Trophoblast cell (in vitro differentiated cells and primary cell): ENCODE results near the gene CORO2A.
A peak's percentile ranks its signal among the peaks of the same experiment; 100 is the strongest.

Source experiments
- DNase-seq, 2 donors: peaks; one replicate each; pipeline ENCODE4 v3.0.0-alpha.2; 2016
- H2AFZ ChIP-seq: 2 replicates; pipeline ENCODE4 v1.6.1; 2013; ENCODE audit warnings: low read length, moderate library complexity, mild to moderate bottlenecking; ENCODE audit not compliant: insufficient read depth, poor library complexity
- H2AK5ac ChIP-seq: 2 replicates; pipeline ENCODE4 v1.6.1; 2013; ENCODE audit warnings: mild to moderate bottlenecking, low read length
- H2BK120ac ChIP-seq: 2 replicates; pipeline ENCODE4 v1.6.1; 2013; ENCODE audit warnings: low read length, mild to moderate bottlenecking, moderate library complexity; ENCODE audit not compliant: insufficient read depth, poor library complexity
- H2BK12ac ChIP-seq: 2 replicates; pipeline ENCODE4 v1.6.1; 2013; ENCODE audit warnings: mild to moderate bottlenecking, low read length, moderate library complexity
- H2BK5ac ChIP-seq: 2 replicates; pipeline ENCODE4 v1.6.1; 2013; ENCODE audit warnings: low read length, low read depth, moderate library complexity, mild to moderate bottlenecking; ENCODE audit not compliant: poor library complexity
- H3K14ac ChIP-seq: 2 replicates; pipeline ENCODE4 v1.6.1; 2013; ENCODE audit warnings: mild to moderate bottlenecking, low read length
- H3K18ac ChIP-seq: 2 replicates; pipeline ENCODE4 v1.6.1; 2013; ENCODE audit warnings: mild to moderate bottlenecking, low read length
- H3K23ac ChIP-seq: 2 replicates; pipeline ENCODE4 v1.6.1; 2013; ENCODE audit warnings: low read length
- H3K27ac ChIP-seq: 2 replicates; pipeline ENCODE4 v1.5.1; 2013; ENCODE audit warnings: low read depth, mild to moderate bottlenecking, inconsistent platforms, low read length, moderate library complexity
- H3K27me3 ChIP-seq: 2 replicates; pipeline ENCODE4 v1.6.1; 2013; ENCODE audit warnings: inconsistent platforms, mild to moderate bottlenecking, low read length, moderate library complexity; ENCODE audit not compliant: insufficient read depth
- H3K36me3 ChIP-seq, 2 experiments: 1 replicate in 1 of 2; 2 replicates in 1 of 2; pipeline ENCODE4 v1.6.1; 2013; ENCODE audit warnings: low read length in 2 of 2, mild to moderate bottlenecking in 2 of 2, moderate library complexity in 1 of 2; ENCODE audit not compliant: insufficient read depth in 2 of 2, control insufficient read depth in 1 of 2
- H3K4ac ChIP-seq: 2 replicates; pipeline ENCODE4 v1.6.1; 2013; ENCODE audit warnings: low read depth, mild to moderate bottlenecking, low read length, moderate library complexity
- H3K4me1 ChIP-seq, 2 experiments: 1 replicate in 1 of 2; 2 replicates in 1 of 2; pipeline ENCODE4 v1.6.1; 2013; ENCODE audit warnings: low read length in 2 of 2, mild to moderate bottlenecking in 2 of 2, moderate library complexity in 1 of 2; ENCODE audit not compliant: insufficient read depth in 2 of 2, control insufficient read depth in 1 of 2
- H3K4me2 ChIP-seq: 2 replicates; pipeline ENCODE4 v1.6.1; 2013; ENCODE audit warnings: inconsistent platforms, mild to moderate bottlenecking, low read length, moderate library complexity
- H3K4me3 ChIP-seq: 2 replicates; pipeline ENCODE4 v1.5.1; 2013; ENCODE audit warnings: mild to moderate bottlenecking, low read depth, low read length, inconsistent platforms
- H3K79me1 ChIP-seq: one replicate; pipeline ENCODE4 v1.6.1; 2013; ENCODE audit warnings: low read length
- H3K79me2 ChIP-seq: 2 replicates; pipeline ENCODE4 v1.6.1; 2013; ENCODE audit warnings: low read length, mild to moderate bottlenecking; ENCODE audit not compliant: control insufficient read depth, insufficient read depth, poor library complexity
- H3K9ac ChIP-seq: 2 replicates; pipeline ENCODE4 v1.6.1; 2013; ENCODE audit warnings: mild to moderate bottlenecking, low read length
- H3K9me3 ChIP-seq: 2 replicates; pipeline ENCODE4 v1.6.1; 2013; ENCODE audit warnings: low read depth, mild to moderate bottlenecking, control low read depth, inconsistent platforms, low read length; ENCODE audit not compliant: insufficient read depth
- H4K12ac ChIP-seq: 2 replicates; pipeline ENCODE4 v1.6.1; 2013; ENCODE audit warnings: low read depth, mild to moderate bottlenecking, low read length, moderate library complexity
- H4K8ac ChIP-seq: 2 replicates; pipeline ENCODE4 v1.6.1; 2013; ENCODE audit warnings: low read depth, mild to moderate bottlenecking, low read length, moderate library complexity
- H4K91ac ChIP-seq: one replicate; pipeline ENCODE4 v1.6.1; 2013; ENCODE audit warnings: low read depth, mild to moderate bottlenecking, low read length, moderate library complexity
- WGBS: extraction: QIAGEN DNeasy Blood & Tissue Kit; methylation state at CpG from one replicate; pipeline ENCODE4 v1.1.7; 2013; ENCODE audit warnings: missing lambda C conversion rate; ENCODE audit not compliant: insufficient read length, insufficient coverage; ENCODE audit errors: extremely low coverage; 5-methylcytosine and 5-hydroxymethylcytosine counted together

CORO2A gene

GRCh38 chr9:98148486-98148885 is 44.0 kb downstream of the CORO2A start:
- no peak overlapping the region for H2BK5ac ChIP-seq
- no CpG with 5 or more reads among the region's 2 CpGs for WGBS
- no peak overlapping the region for H2BK120ac ChIP-seq
- H3K27ac ChIP-seq, result no peak overlapping the region
- no peak overlapping the region for H3K9ac ChIP-seq
- no peaks in the 10 kb centered on the region for H3K79me2 ChIP-seq
- no peaks in the 10 kb centered on the region for H3K27me3 ChIP-seq
- no peaks in the 10 kb centered on the region for H3K79me1 ChIP-seq
- H4K8ac ChIP-seq, result no peak overlapping the region
- peak; percentile 72 to 76 for DNase-seq
- H4K12ac ChIP-seq, result no peak overlapping the region
- H3K4me3 ChIP-seq, result no peak overlapping the region
- H3K4ac ChIP-seq, result no peak overlapping the region
- H2AK5ac ChIP-seq, result no peak overlapping the region
- H3K23ac ChIP-seq, result no peak overlapping the region
- no peak overlapping the region for H2BK12ac ChIP-seq
- no peak overlapping the region for H3K14ac ChIP-seq
- peaks cover 12 to 30% of the 10 kb centered on the region in 2 experiments for H3K36me3 ChIP-seq
- no peak overlapping the region for H4K91ac ChIP-seq
- H2AFZ ChIP-seq, result no peak overlapping the region
- H3K4me2 ChIP-seq, result no peak overlapping the region
- H3K18ac ChIP-seq, result no peak overlapping the region
- H3K4me1 ChIP-seq, result peaks cover 5 to 17% of the 10 kb centered on the region in 2 experiments
- no peaks in the 10 kb centered on the region for H3K9me3 ChIP-seq

DNA sequence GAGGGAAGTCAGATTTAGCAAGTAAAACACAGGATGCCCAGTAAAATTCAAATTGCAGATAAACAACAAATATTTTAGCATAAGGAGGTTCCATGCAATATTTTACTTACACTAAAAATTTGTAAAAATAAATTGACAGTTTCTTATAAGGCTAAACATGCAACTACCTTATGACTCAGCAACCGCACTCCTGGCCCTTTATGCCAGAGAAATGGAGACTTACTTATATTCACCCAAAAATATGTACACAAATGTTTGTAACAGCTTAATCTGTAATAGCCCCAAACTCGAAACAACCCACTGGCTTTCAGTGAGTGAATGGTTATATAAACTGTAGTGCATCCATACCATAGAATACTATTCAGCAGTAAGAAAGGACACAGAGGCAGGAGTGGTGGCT is 44.9 kb downstream of the CORO2A start:
- WGBS, result no CpG with 5 or more reads among the region's 2 CpGs
- Histone ChIP-seq H3K27me3 (no peaks in the 10 kb centered on the region), H3K23ac (no peak overlapping the region)

GRCh38 chr9:98146101-98146991 is 46.1 kb downstream of the CORO2A start:
- Histone ChIP-seq H3K9me3 (no peaks in the 10 kb centered on the region), H4K8ac (no peak overlapping the region), H4K91ac (no peak overlapping the region), H2BK5ac (peak overlapping the region; percentile 4), H3K23ac (no peak overlapping the region), H3K79me2 (no peaks in the 10 kb centered on the region), H3K4ac (no peak overlapping the region), H3K4me1 (peaks cover 6 to 23% of the 10 kb centered on the region in 2 experiments), H2AFZ (no peak overlapping the region), H3K14ac (no peak overlapping the region), H4K12ac (no peak overlapping the region), H3K4me3 (no peak overlapping the region), H3K27me3 (no peaks in the 10 kb centered on the region), H3K27ac (peak overlapping the region; percentile 15), H2AK5ac (no peak overlapping the region), H2BK120ac (no peak overlapping the region), H3K36me3 (peaks cover 10 to 29% of the 10 kb centered on the region in 2 experiments), H3K79me1 (peaks cover 2% of the 10 kb centered on the region), H3K4me2 (no peak overlapping the region), H2BK12ac (no peak overlapping the region), H3K18ac (no peak overlapping the region), H3K9ac (no peak overlapping the region)
- WGBS, result no CpG with 5 or more reads among the region's 7 CpGs
- peak; percentile 83 to 92 for DNase-seq

More for the DNA sequence above, 44.9 kb downstream of the CORO2A start:
- H3K27ac ChIP-seq, result no peak overlapping the region
- H3K18ac ChIP-seq, result no peak overlapping the region
- no peaks in the 10 kb centered on the region for H3K9me3 ChIP-seq
- no peak overlapping the region for H2BK12ac ChIP-seq
- H2BK120ac ChIP-seq, result no peak overlapping the region
- H3K4ac ChIP-seq, result no peak overlapping the region
- peaks cover 14 to 32% of the 10 kb centered on the region in 2 experiments for H3K36me3 ChIP-seq
- no peaks in the 10 kb centered on the region for H3K79me1 ChIP-seq
- H3K4me1 ChIP-seq, result peaks cover 6 to 17% of the 10 kb centered on the region in 2 experiments
- no peak overlapping the region for H2BK5ac ChIP-seq
- no peak for DNase-seq
- no peak overlapping the region for H4K8ac ChIP-seq
- no peaks in the 10 kb centered on the region for H3K79me2 ChIP-seq
- no peak overlapping the region for H2AFZ ChIP-seq
- H4K91ac ChIP-seq, result no peak overlapping the region
- H3K4me2 ChIP-seq, result no peak overlapping the region
- no peak overlapping the region for H3K14ac ChIP-seq
- no peak overlapping the region for H3K9ac ChIP-seq
- H3K4me3 ChIP-seq, result no peak overlapping the region
- H4K12ac ChIP-seq, result no peak overlapping the region
- no peak overlapping the region for H2AK5ac ChIP-seq

DNA sequence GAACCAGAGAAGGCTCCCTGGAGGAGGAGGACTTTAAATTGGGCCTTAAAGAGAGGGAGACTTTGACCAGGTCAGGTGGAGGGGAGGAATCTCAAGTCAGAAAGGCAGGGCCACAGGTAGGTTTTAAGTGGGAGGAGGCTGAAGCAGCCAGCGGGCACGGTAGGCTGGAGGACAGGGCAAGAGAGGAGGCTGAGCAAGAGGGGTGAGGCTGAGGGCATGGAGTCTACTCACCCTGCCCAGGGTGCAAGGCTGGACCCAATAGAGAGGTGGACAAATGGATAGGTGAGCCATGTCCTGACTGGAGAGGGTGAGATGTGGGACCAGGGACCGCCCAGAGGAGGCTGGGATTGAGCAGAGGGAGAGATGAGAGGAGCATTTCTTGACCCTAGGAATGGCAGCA is 47.8 kb downstream of the CORO2A start:
- no CpG with 5 or more reads among the region's 3 CpGs for WGBS
- no peaks in the 10 kb centered on the region for H3K9me3 ChIP-seq
- no peak overlapping the region for H3K23ac ChIP-seq
- peaks cover 2% of the 10 kb centered on the region for H3K79me1 ChIP-seq
- H2AFZ ChIP-seq, result no peak overlapping the region
- H3K4me1 ChIP-seq, result peaks cover 6 to 16% of the 10 kb centered on the region in 2 experiments
- DNase-seq, result no peak
- H3K4me2 ChIP-seq, result no peak overlapping the region
- no peak overlapping the region for H3K14ac ChIP-seq
- no peak overlapping the region for H3K9ac ChIP-seq
- H3K27ac ChIP-seq, result no peak overlapping the region
- H2BK120ac ChIP-seq, result no peak overlapping the region
- no peak overlapping the region for H2BK12ac ChIP-seq
- no peak overlapping the region for H4K91ac ChIP-seq
- H3K18ac ChIP-seq, result peak overlapping the region; percentile 14
- H2BK5ac ChIP-seq, result no peak overlapping the region
- H3K36me3 ChIP-seq, result peaks cover 10 to 32% of the 10 kb centered on the region in 2 experiments
- H3K4me3 ChIP-seq, result no peak overlapping the region
- no peak overlapping the region for H2AK5ac ChIP-seq
- no peaks in the 10 kb centered on the region for H3K79me2 ChIP-seq
- H4K8ac ChIP-seq, result no peak overlapping the region
- H3K4ac ChIP-seq, result no peak overlapping the region
- no peak overlapping the region for H4K12ac ChIP-seq
- H3K27me3 ChIP-seq, result no peaks in the 10 kb centered on the region
